GM18508 (cell line): Measurements from ENCODE around the gene RPS19BP1.

ENCODE experiments used
- ATAC-seq: cut with Tn5 transposase; IDR thresholded peaks from one replicate; pipeline ENCODE4 v1.9.1; 2021; ENCODE audit warnings: moderate number of reproducible peaks; ENCODE audit not compliant: insufficient read depth, unreplicated experiment

Gene RPS19BP1

GRCh38 chr22:39560127-39560526 is 27.6 kb upstream of the RPS19BP1 start:
- no peak for ATAC-seq

- ATAC-seq = no peak
Observed at GRCh38 chr22:39559456-39560105, 27.0 kb upstream of the RPS19BP1 start.

DNA sequence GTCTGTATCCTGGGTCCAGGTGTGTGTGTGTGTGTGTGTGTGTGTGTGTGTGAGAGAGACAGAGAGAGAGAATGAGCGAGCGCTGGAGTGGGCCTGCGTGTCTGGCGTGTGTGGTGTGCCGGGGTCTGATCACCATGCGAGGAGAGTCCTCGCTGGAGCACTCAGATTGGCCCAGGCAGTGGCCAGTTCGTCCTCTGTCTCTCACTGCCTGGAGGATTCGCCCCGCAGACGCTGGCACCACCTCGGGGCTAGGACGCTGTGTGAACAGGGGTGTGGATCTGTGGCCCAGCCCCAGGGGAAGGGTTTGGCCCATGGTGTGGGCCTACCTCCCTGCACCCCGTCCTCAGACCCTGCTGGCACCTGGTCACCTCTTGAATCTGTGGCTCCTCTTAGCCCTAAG is 26.4 kb upstream of the RPS19BP1 start:
- no peak for ATAC-seq

DNA sequence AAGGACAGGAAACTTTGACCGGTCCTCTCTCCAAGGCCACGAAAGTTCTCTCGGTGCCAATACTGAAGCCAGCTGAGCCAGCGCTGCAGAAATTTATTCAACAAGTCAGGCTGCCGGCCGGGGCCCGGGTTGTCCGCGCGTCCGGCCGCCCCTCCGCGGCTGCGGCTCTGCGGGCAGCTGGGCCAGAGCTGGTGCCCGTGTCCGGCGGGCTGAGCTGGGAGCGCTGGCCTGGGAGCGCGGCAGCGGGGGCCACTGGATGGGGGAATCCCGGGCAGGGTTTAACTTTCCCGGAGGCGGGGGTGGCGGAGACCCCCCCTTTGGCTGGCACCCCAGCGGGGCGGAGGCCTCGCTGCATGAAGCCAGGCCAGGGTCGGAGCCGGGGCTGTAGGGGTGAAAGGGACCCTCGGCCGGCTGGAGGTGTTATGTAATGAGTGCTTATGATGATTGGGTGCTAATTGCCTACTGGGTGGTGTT is 25.7 kb upstream of the RPS19BP1 start:
- ATAC-seq = no peak

- no peak for ATAC-seq
Observed at GRCh38 chr22:39556970-39557841, 24.7 kb upstream of the RPS19BP1 start.

DNA sequence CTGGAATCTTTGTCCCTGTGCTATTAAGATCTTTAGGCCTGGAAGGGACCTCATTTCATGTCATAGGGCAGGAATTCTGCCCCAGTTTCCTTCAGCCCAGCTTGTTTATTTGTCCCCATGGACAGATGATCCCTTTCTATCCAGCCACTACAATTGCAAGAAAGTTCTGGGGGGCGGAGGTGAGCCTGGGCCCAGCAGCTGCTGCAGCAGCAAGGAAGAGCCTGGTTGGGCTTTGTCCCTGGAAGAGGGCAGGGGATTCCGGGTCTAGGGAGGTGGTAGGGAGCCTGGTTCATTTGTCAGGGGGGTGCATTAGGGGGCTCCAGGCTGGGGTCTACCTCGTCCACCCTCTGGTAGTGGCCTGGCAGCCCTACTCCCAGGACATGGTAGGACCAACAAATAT is 21.6 kb upstream of the RPS19BP1 start:
- no peak for ATAC-seq

- no peak for ATAC-seq
Observed at GRCh38 chr22:39553429-39553828, 20.9 kb upstream of the RPS19BP1 start.

DNA sequence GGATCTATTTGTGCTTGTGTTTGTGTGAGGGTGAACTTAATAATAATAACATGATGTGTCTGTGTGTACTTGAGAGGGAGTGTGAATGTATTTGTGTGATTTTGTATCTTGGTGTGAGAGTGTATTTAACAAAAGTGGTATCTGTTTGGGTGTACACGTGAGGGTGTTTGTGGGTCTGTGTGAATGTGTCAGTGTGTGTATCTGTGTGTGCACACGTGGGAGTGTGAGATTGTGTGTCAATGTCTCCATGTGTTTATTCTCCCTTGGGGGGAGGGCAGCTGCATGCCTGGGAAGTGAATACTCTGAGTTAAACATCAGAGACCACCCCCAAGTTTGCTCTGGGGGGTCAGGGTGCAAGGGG is 15.0 kb upstream of the RPS19BP1 start:
- no peak for ATAC-seq

- no peak for ATAC-seq
Observed at GRCh38 chr22:39546889-39547586, 14.5 kb upstream of the RPS19BP1 start.

GRCh38 chr22:39545386-39546365 is 13.1 kb upstream of the RPS19BP1 start:
- no peak for ATAC-seq

DNA sequence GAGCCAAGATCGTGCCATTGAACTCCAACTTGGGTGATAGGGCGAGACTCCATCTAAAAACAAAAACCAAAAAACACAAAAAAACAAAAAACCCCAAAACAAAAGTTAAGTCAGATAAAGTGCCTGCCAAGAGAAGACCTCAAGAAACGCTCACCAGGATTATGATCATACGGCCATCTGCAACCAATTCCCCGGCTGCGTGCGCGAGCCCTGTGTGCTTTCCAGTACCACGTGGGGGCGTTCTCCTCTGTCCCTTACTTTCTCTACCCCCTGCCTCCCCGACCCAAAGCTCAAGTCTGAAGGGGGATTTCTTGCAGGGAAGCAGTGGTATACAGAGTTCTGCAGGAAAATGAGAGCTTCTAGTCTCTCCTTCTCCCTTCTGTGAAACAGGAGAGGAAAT is 10.5 kb upstream of the RPS19BP1 start:
- ATAC-seq = no peak

DNA sequence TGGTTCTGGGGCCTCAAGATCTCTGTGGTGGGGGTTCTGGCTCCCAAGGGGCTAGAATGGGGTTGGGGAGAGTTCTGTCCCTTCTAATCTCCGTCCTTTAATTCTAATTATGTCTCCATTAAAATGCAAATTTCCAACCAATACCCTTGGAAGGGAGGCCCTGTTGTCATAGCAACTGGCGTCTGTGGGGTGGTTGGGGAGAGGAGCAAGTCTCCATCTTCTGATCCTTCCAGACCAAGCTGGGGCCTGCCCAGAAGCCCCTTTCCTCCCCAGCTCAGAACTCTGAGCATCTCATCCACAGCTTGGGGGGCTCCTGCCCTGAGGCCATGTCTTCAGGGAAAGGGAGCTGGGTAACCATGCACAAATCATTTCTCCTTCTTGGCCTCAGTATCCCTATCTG is 5.4 kb upstream of the RPS19BP1 start:
- ATAC-seq = no peak

- ATAC-seq = no peak
Observed at GRCh38 chr22:39536711-39537110, 4.2 kb upstream of the RPS19BP1 start.

DNA sequence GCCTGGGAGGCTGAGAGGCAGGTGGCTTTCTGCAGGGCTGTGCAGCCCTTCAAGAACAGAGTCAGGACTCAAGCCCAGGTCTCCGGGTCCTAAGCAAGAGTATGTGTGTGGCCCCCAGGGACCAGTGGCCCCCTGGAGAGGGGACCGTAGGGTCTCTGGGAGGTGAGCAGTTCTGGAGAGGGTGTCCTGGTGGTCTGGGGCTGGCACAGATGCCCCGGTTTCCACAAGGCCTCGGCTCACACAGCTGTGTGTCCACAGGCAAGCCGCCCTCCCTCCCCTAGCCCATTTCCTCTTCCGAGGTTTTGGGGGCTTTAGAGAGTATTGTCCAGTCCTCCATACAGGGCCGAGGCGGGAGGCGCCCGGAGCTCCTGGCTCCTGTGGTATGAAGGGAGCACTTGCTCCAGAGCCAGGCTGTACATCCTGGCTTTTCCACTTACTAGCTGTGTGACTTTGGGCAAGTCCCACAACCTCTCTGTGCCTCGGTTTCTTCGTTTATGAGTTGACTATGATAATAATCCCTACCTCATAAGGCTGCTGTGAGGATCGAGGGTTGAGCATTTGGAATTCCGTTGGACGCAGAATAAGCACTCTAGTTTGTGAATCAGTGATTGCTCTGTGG is 3.4 kb upstream of the RPS19BP1 start:
- no peak for ATAC-seq

DNA sequence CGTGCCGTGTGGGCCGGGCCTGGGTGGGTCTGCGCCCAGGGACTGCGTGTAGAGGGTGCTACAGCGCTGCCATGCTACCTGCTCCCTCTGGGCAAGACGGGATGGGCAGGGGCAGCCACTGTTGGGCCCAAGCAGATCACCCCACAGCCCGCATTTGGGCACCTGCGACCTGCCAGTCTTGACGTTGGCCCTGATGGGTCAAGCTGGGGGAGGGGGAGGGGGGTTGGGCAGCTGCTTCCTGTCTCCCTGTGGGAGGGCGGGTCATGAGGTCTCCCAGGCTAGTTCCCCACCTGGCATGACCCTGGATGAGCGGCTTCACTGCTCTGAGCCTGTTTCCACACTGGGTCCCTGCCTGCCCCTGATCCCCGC is 2.8 kb upstream of the RPS19BP1 start:
- no peak for ATAC-seq

DNA sequence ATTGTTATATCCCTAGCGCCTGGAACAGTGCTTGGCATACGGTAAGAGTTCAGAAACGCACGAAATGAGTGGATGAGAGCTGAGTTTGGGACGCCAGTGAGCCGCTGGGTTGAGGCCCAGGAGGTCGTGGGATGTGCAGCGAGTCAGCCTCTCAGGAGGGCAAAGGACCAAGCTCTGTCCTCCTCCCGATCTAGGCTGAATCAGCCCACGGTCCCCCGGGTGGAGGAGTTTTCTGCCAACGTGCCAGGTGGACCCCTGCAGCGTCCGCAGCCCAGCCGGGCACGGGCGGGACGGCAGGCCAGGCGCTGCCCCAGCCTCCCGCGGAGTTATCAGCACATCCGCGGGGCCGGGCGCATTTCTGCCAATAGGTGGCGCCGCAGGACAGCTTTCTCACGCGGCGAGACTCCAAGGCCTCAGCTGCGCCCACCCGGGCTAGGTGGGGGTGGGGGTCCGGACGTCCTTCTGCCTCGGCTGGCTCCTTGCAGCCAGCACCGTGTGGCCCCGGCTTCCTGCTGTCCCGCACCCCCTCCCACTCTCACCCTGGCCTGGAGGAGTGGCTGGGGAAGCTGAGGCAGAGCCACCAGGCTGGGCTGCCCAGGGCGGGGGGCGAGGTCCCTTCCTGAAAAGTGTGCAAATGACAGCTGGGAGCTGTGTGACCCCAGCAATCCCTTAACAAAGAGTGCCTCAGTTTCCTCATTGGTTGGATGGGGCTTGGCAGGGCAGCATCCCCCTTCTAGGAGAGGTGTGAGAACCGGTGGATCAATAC is 2.2 kb upstream of the RPS19BP1 start:
- no peak for ATAC-seq

DNA sequence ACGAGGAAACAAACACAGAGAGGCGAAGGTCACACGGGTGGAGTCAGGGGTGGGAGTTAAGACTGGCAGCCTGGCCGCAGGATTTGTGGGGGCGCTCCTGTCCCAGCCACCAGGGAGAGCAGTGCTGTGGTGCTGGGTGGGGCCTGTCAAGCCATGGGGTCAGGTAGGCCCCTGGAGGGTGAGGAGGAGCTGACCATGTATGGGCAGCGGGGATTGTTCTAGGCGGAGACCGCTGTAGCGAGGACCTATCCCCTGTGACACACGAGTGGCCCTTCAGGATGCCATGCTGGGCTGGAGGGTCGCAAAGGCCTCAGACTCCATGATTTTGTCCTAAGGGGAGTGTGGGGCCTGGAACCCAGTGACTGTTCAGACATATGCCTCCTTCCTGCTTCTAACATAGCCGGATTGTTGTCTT is 1.6 kb upstream of the RPS19BP1 start:
- ATAC-seq = no peak

DNA sequence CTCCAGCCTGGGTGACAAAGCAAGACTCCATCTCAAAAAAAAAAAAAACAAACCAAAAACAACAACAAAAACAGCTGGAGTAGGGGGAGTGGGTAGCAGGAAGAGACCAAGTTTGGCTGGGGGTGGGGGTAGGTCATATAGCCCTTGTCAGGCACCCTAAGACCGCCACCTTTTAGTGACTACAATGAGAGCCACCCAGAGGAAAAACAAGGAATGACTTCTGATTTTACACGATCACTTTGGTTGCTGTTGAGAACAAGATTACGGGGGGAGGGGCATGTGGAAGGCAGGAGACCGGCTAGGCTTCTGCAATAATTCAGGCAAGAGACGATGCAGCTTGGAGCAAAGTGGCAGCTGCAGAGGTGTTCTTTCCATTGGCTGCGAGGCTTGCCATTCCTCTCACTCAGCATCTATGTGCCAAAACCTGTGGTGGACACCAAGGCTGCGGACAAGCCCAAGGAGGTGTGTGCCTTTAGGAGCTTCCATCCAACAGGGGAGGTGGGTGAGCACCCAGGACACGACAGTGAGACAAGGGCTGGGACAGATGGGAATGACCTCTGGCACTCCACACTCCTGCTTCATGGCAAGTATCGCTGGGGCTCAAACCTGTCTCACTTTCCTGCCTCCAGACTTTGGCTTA is 1.7 kb downstream of the RPS19BP1 start:
- ATAC-seq = no peak
